ENCODE results near the gene MRPL49.
"Not testable (repeated sequence)": the region's sequence is repeated elsewhere in the genome, so short reads cannot be mapped to it uniquely, and the experiment has no call there.

MRPL49 gene

DNA sequence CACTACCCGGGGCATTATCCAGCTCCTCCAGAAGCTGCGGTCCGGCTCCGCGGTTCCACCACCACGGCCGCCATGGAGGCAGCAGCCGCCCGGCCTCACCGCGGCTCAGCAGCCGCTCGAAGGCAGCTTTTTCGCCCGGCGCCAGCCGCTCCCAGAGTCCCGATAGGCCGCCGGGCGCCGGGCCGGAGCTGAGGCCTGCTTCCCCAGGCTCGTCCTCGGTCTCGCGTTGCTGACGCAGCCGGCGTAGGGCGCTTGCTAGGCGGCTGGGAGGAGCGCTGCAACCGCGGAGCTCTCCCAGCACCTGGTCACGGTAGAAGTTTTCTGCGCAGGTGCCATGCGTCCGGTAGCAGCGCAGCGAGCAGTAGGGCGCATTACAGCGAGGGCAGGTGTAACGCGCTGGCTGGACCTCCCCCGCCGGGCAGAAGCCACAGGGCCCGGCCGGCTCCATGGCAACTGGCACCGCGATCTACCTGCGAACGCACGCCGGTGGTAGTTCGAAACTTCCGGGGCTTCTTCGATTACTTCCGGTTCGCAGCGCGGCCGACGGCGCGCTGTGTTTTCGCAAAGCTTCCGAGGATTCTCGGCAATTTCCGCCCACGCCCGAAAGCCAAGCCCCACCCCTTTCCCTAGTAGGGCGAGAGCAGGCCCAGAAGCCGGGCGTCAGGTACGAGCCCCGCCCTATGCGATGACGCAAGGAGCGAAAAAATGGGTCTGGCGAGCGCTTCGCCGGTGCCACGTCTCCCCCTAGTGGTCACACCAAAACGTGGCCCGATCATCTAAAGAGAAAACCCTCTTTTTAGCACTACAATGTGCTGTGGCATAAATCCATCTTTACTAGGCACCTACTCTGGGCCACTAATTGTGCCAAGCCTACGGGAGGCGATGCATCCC, 4.7 kb upstream of the MRPL49 start, which contains the start of gene ZNHIT2:
TSS of gene ZNHIT2 (minus strand) at position 496 of the 891 bp plus-strand sequence. CDS start at position 448, 48 bp downstream.
- ATAC-seq (replicated peaks) (peak; percentile 67), DNase-seq (peak; percentile 100)
- Mint-ChIP-seq H3K9me3 (no peaks in the 10 kb centered on the region), H3K4me3 (peak within 1 kb of the TSS; percentile 86 to 87), H3K4me1 (ENCODE audit: low read depth in 2 of 2) (peaks cover 32 to 50% of the 10 kb centered on the region in 2 donors), H3K27ac (peak within 1 kb of the TSS; percentile 86 to 97), H3K36me3 (ENCODE audit: insufficient read depth) (peaks cover 81% of the 10 kb centered on the region), H3K27me3 (no peaks in the 10 kb centered on the region)

- peaks cover 80% of the 10 kb centered on the region for H3K36me3 Mint-ChIP-seq (ENCODE audit: insufficient read depth)
- no peaks in the 10 kb centered on the region for H3K27me3 Mint-ChIP-seq
- H3K27ac Mint-ChIP-seq, result peak overlapping the region; percentile 86 to 97
- DNase-seq, result no peak
- ATAC-seq (replicated peaks), result no peak
- no peaks in the 10 kb centered on the region for H3K9me3 Mint-ChIP-seq
- H3K4me1 Mint-ChIP-seq (ENCODE audit: low read depth in 2 of 2), result peaks cover 31 to 44% of the 10 kb centered on the region in 2 donors
- H3K4me3 Mint-ChIP-seq, result peak overlapping the region in 1 of 2 donors; percentile 87
These were observed 3.9 kb upstream of the MRPL49 start for GRCh38 chr11:65118097-65118837.

DNA sequence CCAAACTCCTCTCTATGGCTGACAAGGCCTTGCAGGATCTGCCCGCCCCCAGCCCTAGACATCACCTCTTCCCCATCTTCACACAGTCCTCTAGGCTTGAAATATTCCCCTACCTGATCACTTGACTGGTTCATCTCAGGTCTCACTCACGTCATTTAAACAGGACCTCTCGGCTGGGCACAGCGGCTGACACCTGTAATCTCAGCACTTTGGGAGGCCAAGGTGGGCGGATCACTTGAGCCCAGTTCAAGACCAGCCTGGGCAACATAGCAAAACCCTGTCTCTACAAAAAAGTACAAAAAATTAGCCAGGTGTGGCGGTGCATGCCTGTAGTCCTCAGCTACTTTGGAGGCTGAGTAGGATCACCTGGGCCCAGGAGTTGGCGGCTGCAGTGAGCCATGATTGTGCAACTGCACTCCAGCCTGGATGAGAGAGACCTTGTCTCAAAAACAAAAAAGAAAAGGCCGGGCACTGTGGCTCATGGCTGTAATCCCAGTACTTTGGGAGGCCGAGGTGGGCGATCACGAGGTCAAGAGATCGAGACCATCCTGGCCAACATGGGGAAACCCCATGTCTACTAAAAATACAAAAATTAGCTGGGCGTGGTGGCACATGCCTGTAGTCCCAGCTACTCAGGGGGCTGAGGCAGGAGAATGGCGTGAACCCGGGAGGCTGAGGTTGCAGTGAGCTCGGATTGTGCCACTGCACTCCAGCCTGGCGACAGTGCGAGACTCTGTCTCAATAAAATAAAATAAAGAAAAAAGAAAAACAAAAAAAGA, 3.0 kb upstream of the MRPL49 start:
- not testable (repeated sequence) for ATAC-seq (replicated peaks); H3K9me3 Mint-ChIP-seq; H3K27me3 Mint-ChIP-seq; DNase-seq
- H3K4me1 Mint-ChIP-seq (ENCODE audit: low read depth in 2 of 2), result peaks cover 28 to 41% of the 10 kb centered on the region in 2 donors
- peak overlapping the region; percentile 86 to 97 for H3K27ac Mint-ChIP-seq
- peak overlapping the region in 1 of 2 donors; percentile 25 for H3K4me3 Mint-ChIP-seq
- peaks cover 77% of the 10 kb centered on the region for H3K36me3 Mint-ChIP-seq (ENCODE audit: insufficient read depth)

DNA sequence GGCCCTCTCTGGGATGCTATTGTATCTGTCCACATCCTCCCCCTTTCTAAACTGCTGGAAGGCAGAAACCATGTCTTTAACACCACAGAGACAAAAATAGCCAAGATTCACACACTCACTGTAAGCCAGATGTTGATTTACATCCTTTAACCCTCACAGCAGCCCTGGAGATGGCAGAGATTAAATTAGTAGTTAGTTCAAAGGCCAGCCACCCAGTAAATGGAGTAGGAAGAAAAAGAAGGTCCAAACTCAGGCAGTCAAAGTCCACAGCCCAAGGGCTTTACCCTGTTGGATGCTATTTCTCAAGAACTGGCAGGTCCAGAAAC, 2.5 kb upstream of the MRPL49 start:
- Mint-ChIP-seq H3K36me3 (ENCODE audit: insufficient read depth) (peaks cover 82% of the 10 kb centered on the region), H3K4me3 (peak overlapping the region in 1 of 2 donors; percentile 25), H3K27me3 (no peaks in the 10 kb centered on the region), H3K27ac (no peak overlapping the region), H3K9me3 (no peaks in the 10 kb centered on the region), H3K4me1 (ENCODE audit: low read depth in 2 of 2) (peaks cover 32 to 45% of the 10 kb centered on the region in 2 donors)
- no peak for ATAC-seq (replicated peaks)
- DNase-seq, result no peak

GRCh38 chr11:65120831-65121230, 1.3 kb upstream of the MRPL49 start:
- H3K9me3 Mint-ChIP-seq, result no peaks in the 10 kb centered on the region
- H3K36me3 Mint-ChIP-seq (ENCODE audit: insufficient read depth), result peaks cover 78% of the 10 kb centered on the region
- H3K4me3 Mint-ChIP-seq, result peak overlapping the region; percentile 98 to 99
- no peak for ATAC-seq (replicated peaks)
- no peaks in the 10 kb centered on the region for H3K27me3 Mint-ChIP-seq
- H3K4me1 Mint-ChIP-seq (ENCODE audit: low read depth in 2 of 2), result peaks cover 32 to 41% of the 10 kb centered on the region in 2 donors
- peak overlapping the region; percentile 99 to 100 for H3K27ac Mint-ChIP-seq
- no peak for DNase-seq

DNA sequence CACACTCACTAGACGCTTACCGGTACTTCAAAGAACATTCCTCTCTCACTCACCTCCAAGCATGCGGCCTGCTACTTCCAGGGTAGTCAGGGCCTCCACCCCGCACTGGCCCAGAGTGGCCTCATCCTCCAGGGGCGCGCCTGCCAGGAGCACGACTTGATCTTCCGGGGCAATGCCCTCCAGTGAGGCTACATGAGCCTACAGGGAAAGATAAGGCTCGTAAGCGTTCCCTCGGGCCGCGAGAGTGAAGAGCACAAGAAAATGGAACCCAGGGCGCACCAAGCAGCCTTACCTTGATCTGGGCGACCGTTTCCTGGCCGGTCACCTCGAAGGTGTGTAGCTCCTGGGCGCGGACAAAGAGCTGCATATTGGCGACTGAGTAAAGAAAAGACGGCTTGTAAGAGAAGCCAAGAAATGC, 665 bp upstream of the MRPL49 start:
- H3K36me3 Mint-ChIP-seq (ENCODE audit: insufficient read depth), result peaks cover 79% of the 10 kb centered on the region
- H3K27me3 Mint-ChIP-seq, result no peaks in the 10 kb centered on the region
- DNase-seq (peak in 1 of 3 experiments; percentile 28), ATAC-seq (replicated peaks) (no peak)
- H3K27ac Mint-ChIP-seq, result peak overlapping the region; percentile 99 to 100
- H3K4me3 Mint-ChIP-seq, result peak overlapping the region; percentile 98 to 99
- H3K4me1 Mint-ChIP-seq (ENCODE audit: low read depth in 2 of 2), result peaks cover 32 to 36% of the 10 kb centered on the region in 2 donors
- no peaks in the 10 kb centered on the region for H3K9me3 Mint-ChIP-seq

GRCh38 chr11:65124480-65125196, 2.5 kb downstream of the MRPL49 start:
- ATAC-seq (replicated peaks) (no peak), DNase-seq (no peak)
- Mint-ChIP-seq H3K4me1 (ENCODE audit: low read depth in 2 of 2) (peaks cover 21 to 25% of the 10 kb centered on the region in 2 donors), H3K27ac (no peak overlapping the region), H3K9me3 (no peaks in the 10 kb centered on the region), H3K36me3 (ENCODE audit: insufficient read depth) (peaks cover 80% of the 10 kb centered on the region), H3K4me3 (no peak overlapping the region), H3K27me3 (no peaks in the 10 kb centered on the region)

DNA sequence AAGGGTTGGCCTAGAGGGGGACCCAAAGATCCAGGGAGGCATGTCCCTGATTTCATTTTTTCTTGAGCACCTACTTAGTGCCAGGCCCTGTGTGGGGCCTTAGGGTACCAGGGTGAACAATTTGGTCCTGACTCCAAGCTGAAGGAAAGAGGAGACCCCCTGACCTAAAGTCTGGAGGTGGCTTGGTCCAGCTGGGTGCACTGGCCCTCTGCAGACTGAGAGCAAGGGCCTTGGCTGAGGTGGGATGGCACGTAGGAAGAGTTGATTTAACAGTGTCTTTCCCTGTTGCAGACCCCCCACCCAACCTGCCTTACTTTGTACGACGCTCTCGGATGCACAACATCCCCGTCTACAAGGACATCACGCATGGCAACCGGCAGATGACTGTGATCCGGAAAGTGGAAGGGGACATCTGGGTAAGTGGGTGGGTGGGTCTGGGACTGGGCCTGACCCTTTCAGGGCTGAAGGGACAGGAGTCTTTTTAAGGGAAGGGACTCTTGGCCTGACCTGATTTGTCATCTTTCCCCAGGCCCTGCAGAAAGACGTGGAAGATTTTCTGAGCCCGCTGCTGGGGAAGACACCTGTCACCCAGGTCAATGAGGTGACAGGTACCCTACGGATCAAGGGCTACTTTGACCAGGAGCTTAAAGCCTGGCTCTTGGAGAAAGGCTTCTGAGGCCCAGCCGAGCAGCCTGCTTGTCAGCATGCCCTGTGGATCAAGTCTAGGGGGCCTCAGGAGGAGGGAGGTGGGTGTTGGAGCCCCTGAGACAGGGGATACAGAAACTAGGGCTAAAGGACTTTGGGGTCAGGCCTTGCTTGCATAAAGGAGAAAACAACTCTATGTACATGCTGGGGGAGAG, 3.3 kb downstream of the MRPL49 start:
- Mint-ChIP-seq H3K36me3 (ENCODE audit: insufficient read depth) (peaks cover 79% of the 10 kb centered on the region), H3K4me1 (ENCODE audit: low read depth in 2 of 2) (peaks cover 22 to 25% of the 10 kb centered on the region in 2 donors), H3K9me3 (no peaks in the 10 kb centered on the region), H3K27ac (no peak overlapping the region), H3K4me3 (no peak overlapping the region), H3K27me3 (no peaks in the 10 kb centered on the region)
- no peak for ATAC-seq (replicated peaks)
- no peak for DNase-seq

DNA sequence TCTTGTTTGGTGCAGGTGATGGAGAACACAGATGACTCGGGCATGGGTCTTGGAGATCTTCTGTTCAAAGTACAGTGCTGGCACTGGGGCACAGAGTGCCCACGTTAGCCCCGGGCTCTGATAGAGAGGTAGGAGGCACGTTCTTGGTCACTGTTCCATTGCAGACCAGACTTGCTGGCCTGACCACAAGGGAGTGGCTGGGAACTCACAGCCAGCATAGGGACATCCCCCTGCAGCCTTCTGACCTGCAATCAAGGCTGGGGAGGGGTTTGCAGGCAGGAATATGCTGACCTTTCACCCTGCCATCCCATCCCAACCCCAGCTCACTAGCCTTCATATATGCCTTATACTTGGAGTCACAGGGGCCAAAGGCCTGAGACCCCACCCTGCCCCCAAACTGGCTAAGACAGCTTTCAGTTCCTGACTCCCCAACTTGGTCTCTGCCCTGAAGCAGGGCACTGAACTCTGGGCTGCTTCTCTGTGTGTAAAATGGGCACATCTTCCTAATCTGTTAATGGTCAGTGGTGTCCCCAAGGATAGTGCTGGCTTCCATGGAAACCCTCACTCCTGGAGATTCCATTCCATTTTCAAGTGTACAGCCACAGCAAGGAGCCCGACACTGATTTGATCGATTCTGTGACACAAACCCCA, 4.6 kb downstream of the MRPL49 start:
- no peak overlapping the region for H3K4me3 Mint-ChIP-seq
- no peak for DNase-seq
- H3K36me3 Mint-ChIP-seq (ENCODE audit: insufficient read depth), result peaks cover 79% of the 10 kb centered on the region
- H3K27me3 Mint-ChIP-seq, result no peaks in the 10 kb centered on the region
- peak overlapping the region in 1 of 2 donors; percentile 23 for H3K27ac Mint-ChIP-seq
- ATAC-seq (replicated peaks), result no peak
- H3K4me1 Mint-ChIP-seq (ENCODE audit: low read depth in 2 of 2), result peaks cover 17 to 19% of the 10 kb centered on the region in 2 donors
- no peaks in the 10 kb centered on the region for H3K9me3 Mint-ChIP-seq

DNA sequence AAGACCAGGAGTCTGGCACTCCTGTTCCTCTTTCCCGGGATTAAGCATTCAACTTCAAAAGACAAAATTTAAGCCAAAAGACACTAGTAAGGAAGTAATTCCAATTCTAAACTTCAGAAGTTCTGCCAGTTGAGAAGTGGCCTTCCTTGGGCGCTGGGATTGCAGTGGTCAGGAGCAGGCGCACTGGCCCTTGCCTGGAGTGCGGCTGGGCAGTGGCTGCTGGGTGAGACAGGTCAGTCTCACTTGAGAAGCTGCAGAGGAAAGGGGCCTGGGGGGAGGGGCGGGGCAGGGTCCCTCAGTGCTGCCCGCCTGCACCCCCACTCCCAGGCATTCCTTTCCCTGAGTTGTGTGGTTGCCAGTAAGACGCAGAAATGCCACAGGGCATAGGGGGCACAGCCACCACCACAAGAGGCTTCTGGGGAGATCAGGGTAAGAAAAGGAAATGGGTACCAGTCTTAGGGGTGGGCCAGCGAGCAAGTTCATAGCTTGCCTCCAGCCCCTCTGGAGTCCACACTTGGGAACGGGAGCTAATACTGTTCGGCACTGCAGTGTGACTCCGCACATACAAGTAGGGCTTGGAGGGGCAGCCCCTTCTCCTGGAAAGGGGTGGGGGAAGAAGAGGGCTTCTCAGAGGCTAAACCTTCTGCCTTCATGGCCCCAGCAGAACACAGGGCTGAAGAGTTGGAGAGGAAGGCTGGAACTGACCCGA, 5.5 kb downstream of the MRPL49 start:
- no peak overlapping the region for H3K4me3 Mint-ChIP-seq
- H3K27me3 Mint-ChIP-seq, result no peaks in the 10 kb centered on the region
- no peak for DNase-seq
- peak overlapping the region in 1 of 2 donors; percentile 55 for H3K27ac Mint-ChIP-seq
- no peaks in the 10 kb centered on the region for H3K9me3 Mint-ChIP-seq
- H3K4me1 Mint-ChIP-seq (ENCODE audit: low read depth in 2 of 2), result peaks cover 17 to 20% of the 10 kb centered on the region in 2 donors
- peaks cover 75% of the 10 kb centered on the region for H3K36me3 Mint-ChIP-seq (ENCODE audit: insufficient read depth)
- no peak for ATAC-seq (replicated peaks)

Measured in effector memory CD8-positive, alpha-beta T cell (primary cell).